Osteocyte (in vitro differentiated cells): ENCODE data around the gene TSG101. TPM values are rescaled to one million over a fixed set of nuclear protein-coding genes. Genes with fewer than 3 reads are reported as not detected.

Source experiments
- DNase-seq: peaks from one replicate; pipeline ENCODE4 v3.0.0; 2021; ENCODE audit warnings: mixed read lengths; ENCODE audit not compliant: unreplicated experiment; ENCODE audit errors: extremely low spot score
- H3K27ac Mint-ChIP-seq: one replicate; pipeline ENCODE4 v1.8.0; 2021; ENCODE audit warnings: mild to moderate bottlenecking, mixed read lengths; ENCODE audit not compliant: unreplicated experiment
- H3K27me3 Mint-ChIP-seq: one replicate; pipeline ENCODE4 v1.8.0; 2021; ENCODE audit warnings: mixed read lengths; ENCODE audit not compliant: unreplicated experiment
- H3K36me3 Mint-ChIP-seq: one replicate; pipeline ENCODE4 v1.8.0; 2021; ENCODE audit warnings: mixed read lengths; ENCODE audit not compliant: unreplicated experiment
- H3K4me1 Mint-ChIP-seq: one replicate; pipeline ENCODE4 v1.8.0; 2021; ENCODE audit warnings: mixed read lengths; ENCODE audit not compliant: unreplicated experiment
- H3K4me3 Mint-ChIP-seq: one replicate; pipeline ENCODE4 v1.8.0; 2021; ENCODE audit warnings: mild to moderate bottlenecking, moderate library complexity, mixed read lengths; ENCODE audit not compliant: unreplicated experiment
- H3K9me3 Mint-ChIP-seq: one replicate; pipeline ENCODE4 v1.8.0; 2021; ENCODE audit warnings: mixed read lengths; ENCODE audit not compliant: unreplicated experiment
- total RNA-seq: library from RNA; stranded (reverse); gene quantifications from 2 replicates; pipeline ENCODE4 v1.2.1, GENCODE V29; 2021
- TF ChIP-seq, protein P1 (sequence below): fragments of 200-600 bp; sonication (generic); IDR thresholded peaks from 2 replicates; pipeline ENCODE4 v1.5.0; 2021; ENCODE audit warnings: antibody characterized with exemption, mild to moderate bottlenecking, moderate library complexity

The TSG101 gene
- total RNA-seq, 1 donor from 2014 or later: 81.4 TPM

GRCh38 chr11:18564149-18564548 lies 37.4 kb upstream of the TSG101 start:
- TF ChIP-seq, protein P1, sequence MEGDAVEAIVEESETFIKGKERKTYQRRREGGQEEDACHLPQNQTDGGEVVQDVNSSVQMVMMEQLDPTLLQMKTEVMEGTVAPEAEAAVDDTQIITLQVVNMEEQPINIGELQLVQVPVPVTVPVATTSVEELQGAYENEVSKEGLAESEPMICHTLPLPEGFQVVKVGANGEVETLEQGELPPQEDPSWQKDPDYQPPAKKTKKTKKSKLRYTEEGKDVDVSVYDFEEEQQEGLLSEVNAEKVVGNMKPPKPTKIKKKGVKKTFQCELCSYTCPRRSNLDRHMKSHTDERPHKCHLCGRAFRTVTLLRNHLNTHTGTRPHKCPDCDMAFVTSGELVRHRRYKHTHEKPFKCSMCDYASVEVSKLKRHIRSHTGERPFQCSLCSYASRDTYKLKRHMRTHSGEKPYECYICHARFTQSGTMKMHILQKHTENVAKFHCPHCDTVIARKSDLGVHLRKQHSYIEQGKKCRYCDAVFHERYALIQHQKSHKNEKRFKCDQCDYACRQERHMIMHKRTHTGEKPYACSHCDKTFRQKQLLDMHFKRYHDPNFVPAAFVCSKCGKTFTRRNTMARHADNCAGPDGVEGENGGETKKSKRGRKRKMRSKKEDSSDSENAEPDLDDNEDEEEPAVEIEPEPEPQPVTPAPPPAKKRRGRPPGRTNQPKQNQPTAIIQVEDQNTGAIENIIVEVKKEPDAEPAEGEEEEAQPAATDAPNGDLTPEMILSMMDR: no peak
- H3K4me1 Mint-ChIP-seq: peaks cover 18% of the 10 kb centered on the region
- H3K4me3 Mint-ChIP-seq: no peak overlapping the region
- no peak for DNase-seq
- H3K27me3 Mint-ChIP-seq: no peaks in the 10 kb centered on the region
- no peak overlapping the region for H3K27ac Mint-ChIP-seq
- H3K36me3 Mint-ChIP-seq: peaks cover 11% of the 10 kb centered on the region
- no peaks in the 10 kb centered on the region for H3K9me3 Mint-ChIP-seq

GRCh38 chr11:18563090-18563730 lies 36.5 kb upstream of the TSG101 start:
- Mint-ChIP-seq H3K27ac (no peak overlapping the region), H3K4me1 (peaks cover 16% of the 10 kb centered on the region), H3K27me3 (no peaks in the 10 kb centered on the region), H3K36me3 (peaks cover 12% of the 10 kb centered on the region), H3K4me3 (no peak overlapping the region), H3K9me3 (no peaks in the 10 kb centered on the region)
- DNase-seq: no peak
- TF ChIP-seq, protein P1: no peak

DNA sequence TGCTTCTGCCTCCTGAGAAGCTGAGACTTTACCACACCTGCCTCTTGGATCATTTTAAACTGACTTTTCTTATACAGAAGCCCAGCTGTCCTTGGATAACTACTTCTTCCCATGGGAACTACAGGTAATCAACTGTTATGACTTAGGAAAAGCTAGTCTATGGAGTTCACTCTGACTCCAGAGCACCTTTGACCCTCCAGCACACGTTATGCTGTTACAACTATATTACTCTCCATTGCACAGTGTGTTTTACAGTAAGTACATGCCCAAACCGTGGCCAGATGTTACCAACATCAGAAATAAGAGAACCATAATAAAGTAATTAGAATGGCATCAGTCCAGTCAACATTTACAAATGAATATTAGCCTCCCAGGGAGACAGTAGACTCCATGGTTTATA lies 21.3 kb upstream of the TSG101 start:
- H3K9me3 Mint-ChIP-seq: no peaks in the 10 kb centered on the region

DNA sequence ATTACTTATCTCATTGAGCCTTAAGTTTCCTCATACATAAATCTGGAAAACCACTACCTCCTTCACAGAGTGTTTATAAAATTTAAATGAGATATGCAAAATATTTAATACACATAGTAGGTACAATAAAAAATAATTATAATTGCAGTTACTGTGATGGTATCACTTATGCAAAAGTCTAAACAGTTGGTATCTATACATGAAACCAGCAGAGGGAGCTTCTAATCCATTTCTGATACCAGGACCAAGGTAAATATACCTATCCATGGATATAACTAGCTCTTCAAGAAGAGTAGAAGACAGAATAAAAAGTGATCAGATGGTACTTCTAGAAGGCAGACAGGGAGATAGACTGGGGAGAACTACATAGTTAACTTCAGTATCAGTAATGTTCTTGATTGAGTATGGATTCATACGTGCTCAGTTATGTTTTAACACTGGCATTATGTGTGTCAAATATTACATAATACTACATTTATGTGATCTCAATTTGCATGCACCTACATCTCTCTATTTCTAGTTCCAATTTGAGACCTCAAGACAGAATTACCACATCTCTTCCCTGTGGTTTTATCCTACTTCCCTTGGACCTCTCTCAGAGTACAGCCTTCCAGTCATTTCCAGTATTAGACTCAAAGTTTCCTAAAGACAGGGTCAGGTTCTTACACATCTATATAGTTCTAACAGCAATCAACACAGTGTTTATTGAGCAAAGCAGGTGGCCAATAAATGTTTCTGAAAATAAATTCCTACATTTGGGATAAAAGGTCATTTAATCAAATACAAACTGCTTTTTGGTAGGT lies 13.7 kb upstream of the TSG101 start:
- Mint-ChIP-seq H3K36me3 (peaks cover 14% of the 10 kb centered on the region), H3K27ac (no peak overlapping the region), H3K9me3 (no peaks in the 10 kb centered on the region), H3K27me3 (no peaks in the 10 kb centered on the region), H3K4me1 (no peaks in the 10 kb centered on the region), H3K4me3 (no peak overlapping the region)
- DNase-seq: no peak
- TF ChIP-seq, protein P1: peak; percentile 59

More for the DNA sequence above, 21.3 kb upstream of the TSG101 start:
- DNase-seq: no peak
- no peaks in the 10 kb centered on the region for H3K4me1 Mint-ChIP-seq
- TF ChIP-seq, protein P1: no peak
- no peaks in the 10 kb centered on the region for H3K27me3 Mint-ChIP-seq
- no peak overlapping the region for H3K27ac Mint-ChIP-seq
- H3K4me3 Mint-ChIP-seq: no peak overlapping the region
- H3K36me3 Mint-ChIP-seq: peaks cover 17% of the 10 kb centered on the region

DNA sequence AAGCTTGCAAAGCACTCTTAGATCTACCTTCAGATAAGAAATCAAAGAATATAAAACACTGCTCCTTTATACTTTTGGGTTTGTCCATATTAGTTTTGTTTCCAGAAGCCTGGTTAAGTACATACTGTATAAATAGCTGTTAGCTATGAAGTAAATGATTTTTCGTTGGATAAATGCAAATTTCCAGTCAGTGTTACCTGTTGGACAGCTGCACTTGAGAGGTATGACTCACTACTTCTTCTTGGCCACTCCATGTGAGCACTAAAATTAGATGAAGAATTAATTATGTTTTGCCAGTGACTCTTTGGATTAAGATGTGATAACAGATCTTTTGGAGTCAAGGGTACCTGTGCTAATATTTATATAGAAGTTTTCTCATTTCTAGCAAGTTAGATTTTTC lies 9.5 kb upstream of the TSG101 start:
- TF ChIP-seq, protein P1: no peak
- Mint-ChIP-seq H3K9me3 (no peaks in the 10 kb centered on the region), H3K4me1 (no peaks in the 10 kb centered on the region), H3K27me3 (no peaks in the 10 kb centered on the region), H3K27ac (no peak overlapping the region), H3K4me3 (no peak overlapping the region), H3K36me3 (peaks cover 5% of the 10 kb centered on the region)
- DNase-seq: no peak
